Activated CD4-positive, alpha-beta T cell treated with anti-CD3 and anti-CD28 coated beads for 1 hour (primary cell): Measurements from ENCODE around the gene COLGALT1.
"Not testable (repeated sequence)": the region's sequence is repeated elsewhere in the genome, so short reads cannot be mapped to it uniquely, and the experiment has no call there.

Source experiments
- DNase-seq: peaks from one replicate; pipeline ENCODE4 v3.0.0-alpha.2; 2020

COLGALT1 gene

DNA sequence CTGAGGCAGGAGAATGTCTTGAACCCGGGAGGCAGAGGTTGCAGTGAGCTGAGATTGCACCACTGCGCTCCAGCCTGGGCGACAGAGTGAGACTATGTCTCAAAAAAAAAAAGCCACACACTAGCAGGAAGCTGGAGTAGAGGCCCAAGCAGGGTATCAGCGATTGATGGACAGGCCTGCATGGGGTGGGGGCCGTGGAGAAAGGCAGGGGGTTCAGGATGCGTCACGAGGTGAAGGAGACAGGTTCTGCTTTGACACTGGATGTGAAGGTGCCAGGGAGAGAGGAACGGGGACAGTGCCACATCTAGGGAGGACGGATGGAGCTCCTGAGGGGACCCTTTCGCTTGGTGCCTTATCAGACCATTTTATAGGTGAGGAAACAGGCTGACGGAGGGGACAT is 7.1 kb downstream of the COLGALT1 start:
- no peak for DNase-seq

DNA sequence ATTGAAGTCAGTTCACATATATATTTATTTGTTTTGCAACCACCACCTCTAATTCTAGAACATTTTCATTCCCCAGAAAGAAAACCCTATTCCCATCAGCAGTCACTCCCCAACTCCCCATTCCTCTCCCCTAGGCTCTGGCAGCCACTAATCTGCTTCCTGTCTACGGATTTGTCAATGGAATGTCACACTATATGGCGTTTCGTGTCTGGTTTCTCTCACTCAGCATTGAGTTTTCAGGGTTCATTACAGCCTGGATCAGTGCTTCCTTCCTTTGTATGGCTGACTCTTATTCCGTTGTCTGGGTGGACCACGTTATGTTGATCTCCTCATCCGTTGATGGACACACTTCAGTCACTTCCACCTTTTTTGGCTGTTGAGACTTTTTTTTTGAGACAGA is 9.3 kb downstream of the COLGALT1 start:
- DNase-seq = no peak

DNA sequence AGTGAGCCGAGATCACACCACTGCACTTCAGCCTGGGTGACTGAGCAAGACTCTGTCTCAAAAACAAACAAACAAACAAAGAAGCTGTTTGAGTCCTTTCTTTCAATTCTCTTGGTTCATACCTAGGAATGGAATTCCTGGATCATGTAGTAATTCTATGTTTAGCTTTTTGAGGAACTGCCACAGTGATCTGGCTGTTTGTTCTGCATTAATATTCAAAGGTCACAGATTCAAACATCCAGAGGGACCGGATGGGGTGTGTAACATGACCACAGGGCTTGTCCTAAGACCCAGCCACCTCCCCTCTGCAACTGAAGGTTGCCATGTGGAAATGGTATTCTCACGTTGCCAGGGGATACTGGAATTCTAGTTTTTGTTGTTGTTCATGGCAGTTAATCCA is 10.2 kb downstream of the COLGALT1 start:
- DNase-seq = no peak

DNA sequence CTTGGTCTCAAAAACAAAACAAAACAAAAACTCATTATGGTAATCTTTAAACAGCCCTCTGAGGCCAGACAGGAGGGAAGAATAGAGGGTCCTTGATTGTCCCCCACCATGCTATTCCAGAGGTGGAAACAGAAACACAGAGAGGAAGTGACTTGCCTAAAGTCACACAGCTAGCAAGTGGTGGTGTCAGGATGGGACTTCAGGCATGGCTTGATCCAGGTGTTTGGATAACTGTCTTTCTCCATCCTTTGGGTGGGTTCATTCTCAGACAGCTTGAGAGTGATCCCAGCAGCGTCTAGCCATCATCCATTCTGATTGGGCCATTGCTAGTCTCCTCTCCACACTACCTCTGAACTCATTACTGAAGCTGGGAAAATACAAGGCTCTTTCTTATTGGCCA is 12.5 kb downstream of the COLGALT1 start:
- DNase-seq = no peak

DNA sequence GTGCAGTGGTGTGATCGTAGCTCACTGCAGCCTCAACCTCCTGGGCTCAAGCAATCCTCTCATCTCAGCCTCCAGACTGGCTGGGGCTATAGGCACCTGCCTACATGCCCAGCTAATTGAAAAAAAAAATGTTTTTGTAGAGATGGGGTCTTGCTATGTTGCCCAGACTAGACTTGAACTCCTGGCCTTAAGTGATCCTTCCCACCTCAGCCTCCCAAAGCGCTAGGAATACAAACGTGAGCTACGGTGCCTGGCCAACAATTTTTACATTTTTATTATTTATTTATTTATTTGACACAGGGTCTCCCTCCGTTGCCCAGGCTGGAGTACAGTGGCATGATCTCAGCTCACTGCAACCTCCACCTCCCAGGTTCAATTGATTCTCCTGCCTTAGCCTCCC is 14.8 kb downstream of the COLGALT1 start:
- DNase-seq = not testable (repeated sequence)

DNA sequence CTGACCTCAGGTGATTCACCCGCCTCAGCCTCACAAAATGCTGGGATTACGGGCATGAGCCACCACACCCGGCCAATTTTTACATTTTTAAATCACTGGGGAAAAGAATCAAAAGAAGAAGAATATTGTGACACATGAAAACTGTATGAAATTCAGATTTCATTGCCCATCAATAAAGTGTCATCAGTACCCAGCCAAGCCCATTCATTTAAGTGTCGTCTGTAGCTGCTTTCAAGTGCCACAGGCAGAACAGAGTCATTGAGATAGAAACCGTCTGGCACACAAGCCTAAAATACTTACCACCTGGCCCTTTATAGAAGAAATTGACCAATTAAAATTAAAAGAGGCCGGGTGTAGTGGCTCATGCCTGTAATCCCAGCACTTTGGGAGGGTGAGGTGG is 15.3 kb downstream of the COLGALT1 start:
- no peak for DNase-seq

DNA sequence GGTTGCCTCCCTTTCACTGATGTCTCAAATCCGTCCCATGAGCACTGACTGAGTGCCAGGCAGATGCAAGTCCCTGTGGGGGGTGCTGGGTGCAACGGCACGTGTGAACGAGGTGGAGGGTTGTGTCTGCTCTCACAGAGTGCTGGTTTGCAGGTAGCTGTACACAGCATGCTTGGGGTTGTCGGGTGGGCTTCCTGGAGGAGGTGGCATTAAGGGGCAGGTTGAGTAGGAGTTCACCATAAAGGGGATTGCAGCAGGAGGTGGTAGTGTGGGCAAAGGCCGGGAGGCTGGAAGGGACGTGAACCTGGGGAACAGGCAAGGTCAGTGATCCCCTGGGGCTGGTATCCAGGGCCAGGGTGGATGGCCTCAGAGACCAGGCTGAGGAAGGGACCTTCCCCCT is 17.2 kb downstream of the COLGALT1 start:
- no peak for DNase-seq

DNA sequence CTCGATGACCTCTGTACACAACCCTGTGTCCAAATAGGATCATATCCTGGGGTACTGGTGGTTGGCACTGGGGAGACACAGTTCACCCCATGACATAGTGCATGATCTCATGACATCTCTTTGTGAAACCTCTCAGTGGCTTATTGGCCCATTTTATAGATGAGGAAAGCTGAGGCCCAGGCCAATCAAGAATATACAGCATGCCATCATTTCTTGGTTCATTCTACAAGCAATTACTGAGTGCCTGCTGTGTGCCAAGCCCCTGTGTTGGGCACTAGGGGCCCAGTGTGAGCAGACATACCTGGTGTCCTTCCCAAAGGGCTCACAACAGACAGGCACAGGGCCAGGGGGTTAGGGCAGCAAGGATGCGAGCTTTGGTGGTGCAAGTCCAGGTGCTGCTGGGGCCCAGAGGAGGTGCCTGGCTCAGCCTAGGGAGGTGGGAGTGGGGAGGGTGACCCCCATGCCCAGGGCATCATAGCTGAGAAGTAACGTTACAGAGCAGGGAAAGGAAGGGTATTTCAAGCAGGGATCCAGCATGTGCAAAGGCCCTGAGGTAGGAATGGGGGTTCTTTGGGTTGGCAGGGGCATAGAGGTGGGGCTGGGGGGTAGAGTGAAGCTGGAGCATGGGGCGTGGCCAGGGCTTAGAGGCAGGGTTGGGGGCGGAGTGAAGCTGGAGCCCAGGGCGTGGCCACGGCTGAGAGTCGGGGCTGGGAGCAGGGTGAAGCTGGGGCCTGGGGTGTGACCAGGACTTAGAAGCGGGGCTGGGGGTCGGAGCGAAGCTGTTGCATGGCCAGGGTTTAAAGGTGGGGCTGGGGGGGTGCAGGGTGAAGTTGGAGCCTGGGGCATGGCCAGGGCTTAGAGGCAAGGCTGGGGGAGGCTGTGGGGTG is 20.7 kb downstream of the COLGALT1 start:
- no peak for DNase-seq

DNA sequence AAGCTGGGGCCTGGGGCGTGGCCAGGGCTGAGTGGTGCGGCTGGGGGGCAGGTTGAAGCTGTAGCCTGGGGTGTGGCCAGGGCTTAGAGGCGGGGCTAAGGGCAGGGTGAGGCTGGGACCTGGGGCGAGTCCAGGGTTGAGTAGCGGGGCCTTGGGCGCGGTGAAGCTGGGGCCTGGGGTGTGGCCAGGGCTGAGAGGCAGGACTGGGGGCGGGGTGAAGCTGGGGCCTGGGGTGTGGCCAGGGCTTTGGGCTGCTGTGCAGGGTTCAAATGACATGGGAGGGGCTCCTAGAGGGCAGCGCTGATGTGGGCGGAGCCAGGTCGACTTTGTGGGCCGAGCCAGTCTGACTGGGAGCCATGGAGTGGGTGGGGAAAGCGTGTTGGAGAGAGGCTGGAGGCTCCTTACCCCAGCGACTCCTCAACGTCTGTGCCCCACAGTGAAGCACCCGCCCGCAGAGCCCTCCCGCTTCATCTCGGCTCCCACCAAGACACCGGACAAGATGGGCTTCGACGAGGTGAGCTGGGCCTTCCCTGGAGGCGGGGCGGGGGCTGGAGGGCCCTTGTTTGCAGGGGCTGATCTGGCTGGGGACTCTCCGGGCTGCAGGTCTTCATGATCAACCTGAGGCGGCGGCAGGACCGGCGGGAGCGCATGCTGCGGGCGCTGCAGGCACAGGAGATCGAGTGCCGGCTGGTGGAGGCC is 21.5 kb downstream of the COLGALT1 start:
- DNase-seq = no peak

DNA sequence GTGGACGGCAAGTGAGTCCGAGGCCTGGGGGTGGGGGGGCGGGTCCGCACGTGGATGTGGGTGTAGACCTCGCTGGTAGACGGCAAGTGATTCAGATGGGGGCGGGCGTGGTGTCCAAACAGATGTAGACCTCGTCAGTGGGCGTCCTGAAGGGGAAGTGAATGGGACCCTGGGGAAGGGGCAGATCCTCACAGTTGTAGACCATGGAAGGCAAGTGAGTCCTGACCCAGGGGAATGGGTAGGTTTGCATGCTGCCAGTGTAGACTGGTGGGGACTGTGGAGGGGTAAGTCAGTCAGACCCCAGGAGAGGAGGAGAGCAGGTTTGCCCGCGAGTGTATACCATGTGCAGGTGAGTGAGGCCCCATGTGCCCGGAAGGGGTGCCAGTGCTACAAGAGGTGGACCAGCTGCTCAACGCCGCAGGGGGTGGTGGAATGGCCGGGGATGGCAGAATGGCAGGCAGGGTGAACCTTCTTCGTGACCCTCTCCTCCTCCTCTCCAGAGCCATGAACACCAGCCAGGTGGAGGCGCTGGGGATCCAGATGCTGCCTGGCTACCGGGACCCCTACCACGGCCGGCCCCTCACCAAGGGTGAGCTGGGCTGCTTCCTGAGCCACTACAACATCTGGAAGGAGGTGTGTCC is 22.1 kb downstream of the COLGALT1 start:
- no peak for DNase-seq

DNA sequence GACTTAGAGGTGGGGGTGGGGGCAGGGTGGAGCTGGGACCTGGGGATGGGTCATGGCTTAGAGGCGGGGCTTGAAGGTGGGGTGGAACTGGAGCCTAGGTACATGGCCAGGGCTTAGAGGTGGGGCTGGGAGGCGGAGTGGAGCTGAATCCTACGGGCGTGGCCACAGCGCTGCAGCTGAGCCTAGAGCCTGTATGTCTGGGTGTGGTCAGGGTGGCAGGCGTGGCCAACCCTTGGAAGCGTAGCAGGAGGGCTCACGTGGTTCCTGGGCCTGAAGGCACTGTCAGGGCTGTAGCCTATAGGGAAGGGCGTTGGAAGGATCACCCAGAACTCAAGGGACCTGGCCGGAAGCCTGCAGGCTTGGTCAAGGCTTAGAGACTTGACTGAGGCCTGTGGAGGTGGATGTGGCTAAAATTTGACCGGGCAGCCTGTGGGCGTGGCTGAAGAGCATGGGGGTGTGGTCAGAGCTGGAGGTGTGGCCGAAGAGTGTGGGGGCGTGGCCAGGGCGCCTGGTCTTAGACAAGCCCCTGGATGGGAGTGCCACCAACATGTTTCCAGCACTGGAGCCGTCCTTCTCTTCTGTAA is 24.3 kb downstream of the COLGALT1 start:
- no peak for DNase-seq

DNA sequence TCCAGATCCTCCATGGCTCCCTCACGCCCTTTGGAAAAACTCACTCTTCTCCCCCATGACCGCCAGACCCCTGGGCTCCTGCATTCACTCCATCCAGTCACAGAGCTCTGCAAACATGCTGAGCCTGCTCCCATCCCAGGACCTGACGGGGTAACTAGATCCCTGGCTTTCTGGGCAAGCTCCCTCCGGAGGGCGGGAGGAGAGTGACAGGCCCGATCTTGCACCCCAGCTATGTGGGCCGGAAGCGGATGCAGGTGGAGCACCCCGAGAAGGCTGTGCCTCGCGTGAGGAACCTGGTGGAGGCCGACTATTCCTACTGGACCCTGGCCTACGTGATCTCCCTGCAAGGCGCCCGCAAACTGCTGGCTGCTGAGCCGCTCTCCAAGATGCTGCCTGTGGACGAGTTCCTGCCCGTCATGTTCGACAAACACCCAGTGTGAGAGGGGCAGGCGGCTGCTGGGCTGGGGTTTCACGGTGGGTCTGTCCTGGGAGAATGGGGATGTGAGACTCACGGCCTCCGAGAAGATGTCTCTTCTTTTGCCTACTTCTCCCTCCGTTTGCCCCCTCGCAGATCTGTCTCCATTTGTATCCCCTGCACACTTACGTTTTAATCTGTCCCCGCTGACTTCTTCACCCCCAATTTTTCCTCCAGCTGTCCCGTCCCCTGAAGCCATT is 25.2 kb downstream of the COLGALT1 start:
- no peak for DNase-seq

DNA sequence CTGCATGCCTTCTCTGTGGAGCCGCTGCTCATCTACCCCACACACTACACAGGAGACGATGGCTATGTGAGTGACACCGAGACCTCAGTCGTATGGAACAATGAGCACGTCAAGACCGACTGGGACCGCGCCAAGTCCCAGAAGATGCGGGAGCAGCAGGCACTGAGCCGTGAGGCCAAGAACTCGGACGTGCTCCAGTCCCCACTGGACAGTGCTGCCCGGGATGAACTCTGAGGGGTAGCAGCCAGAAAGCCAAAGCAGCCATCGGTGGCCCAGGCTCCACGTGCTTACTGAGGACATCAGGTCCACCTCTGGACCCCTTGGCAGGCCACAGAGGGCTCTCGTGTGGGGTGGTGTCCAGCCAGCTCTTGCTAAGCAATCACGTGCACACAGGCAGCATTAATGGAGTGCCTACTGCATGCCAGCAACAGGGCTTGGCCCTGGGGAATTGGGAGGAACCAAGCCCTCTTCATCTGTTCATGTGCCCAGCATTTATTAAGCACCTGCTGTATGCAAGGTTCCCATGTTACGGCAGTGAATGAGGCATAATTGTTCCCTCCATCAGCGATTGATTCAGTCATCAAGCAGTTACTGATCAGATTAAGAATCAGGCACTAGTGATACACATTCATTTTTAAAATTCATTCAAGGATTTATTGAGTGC is 25.9 kb downstream of the COLGALT1 start:
- DNase-seq = no peak

DNA sequence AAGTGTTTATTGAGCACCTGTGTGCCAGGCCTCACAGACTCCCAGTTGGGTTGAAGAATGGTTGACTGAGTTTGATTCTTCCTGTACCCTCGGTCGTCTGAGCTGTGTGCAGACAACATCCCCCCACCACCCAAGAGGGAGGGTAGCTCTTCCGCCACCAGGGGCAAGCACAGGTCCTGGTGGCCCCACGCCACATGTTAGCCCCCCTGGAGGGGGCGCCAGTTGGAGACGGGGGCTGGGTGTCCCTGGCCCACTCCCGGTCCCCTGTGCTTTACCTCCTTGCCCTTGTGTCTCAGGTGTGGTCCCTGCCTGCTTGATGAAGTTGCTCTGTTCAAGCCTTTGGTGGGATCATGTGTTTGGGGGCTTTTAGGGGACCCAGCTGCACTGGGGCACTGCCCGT is 27.2 kb downstream of the COLGALT1 start:
- DNase-seq = no peak

DNA sequence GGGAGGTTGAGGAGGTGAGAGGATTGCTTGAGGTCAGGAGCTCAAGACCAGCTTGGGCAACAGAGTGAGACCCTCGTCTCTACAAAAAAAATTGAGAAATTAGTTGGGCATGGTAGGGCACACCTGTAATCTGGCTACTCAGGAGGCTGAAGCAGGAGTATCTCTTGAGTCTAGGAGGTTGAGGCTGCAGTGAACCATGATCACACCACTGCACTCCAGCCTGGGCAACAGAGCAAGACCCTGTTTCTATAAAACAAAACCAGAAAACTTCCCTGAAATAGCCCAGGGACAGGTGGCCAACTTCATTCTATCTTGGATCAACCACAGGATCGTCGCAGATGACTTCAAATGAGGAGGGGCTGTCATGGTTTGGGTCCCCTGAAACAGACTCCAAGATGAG is 28.7 kb downstream of the COLGALT1 start:
- no peak for DNase-seq

DNA sequence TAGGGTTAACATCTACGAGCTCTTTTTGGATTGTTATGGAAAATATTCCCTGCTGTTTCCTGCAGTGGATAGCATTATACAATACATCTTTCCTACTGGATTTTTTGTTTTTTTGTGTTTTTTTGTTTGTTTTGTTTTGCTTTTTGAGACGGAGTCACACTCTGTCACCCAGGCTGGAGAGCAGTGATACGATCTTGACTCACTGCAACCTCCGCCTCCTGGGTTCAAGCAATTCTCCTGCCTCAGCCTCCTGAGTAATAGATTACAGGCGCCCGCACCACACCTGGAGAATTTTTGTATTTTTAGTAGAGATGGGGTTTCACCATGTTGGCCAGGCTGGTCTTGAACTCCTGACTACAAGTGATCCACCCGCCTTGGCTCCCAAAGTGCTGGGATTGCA is 29.9 kb downstream of the COLGALT1 start:
- not testable (repeated sequence) for DNase-seq

DNA sequence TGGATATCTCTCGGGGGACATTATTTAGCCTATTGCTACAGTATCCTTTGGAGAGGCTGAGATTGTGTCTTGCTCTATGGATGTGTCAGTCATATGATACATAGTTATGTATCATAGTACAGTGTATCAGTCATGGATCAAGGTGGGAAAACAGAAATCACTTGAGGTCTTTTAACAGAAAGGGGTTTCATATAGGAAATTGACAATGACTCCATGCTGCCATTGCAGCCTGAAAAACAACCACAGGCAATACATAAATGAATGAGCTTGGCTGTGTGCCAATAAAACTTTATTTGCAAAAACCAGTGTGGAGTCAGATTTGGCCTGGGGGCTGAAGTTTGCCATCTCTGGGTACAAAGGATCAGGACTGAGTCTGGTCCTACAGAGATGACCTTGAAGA is 35.4 kb downstream of the COLGALT1 start:
- no peak for DNase-seq

DNA sequence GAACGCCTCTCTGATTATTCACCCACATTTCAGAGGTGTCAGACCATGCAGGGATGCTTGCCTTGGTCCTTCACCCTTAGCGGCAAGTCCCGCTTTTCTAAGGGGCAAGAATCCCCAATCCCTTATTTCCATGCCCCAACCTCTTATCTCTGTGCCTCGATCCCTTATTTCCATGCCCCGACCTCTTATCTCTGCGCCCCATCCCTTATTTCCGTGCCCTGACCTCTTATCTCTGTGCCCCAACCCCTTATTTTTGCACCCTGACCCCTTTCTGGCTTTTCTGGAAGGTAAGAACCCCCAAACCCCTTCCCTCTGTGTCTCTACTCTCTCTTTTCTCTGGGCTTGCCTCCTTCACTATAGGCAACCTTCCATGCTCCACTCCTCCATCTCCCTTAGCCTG is 38.8 kb downstream of the COLGALT1 start:
- not testable (repeated sequence) for DNase-seq

DNA sequence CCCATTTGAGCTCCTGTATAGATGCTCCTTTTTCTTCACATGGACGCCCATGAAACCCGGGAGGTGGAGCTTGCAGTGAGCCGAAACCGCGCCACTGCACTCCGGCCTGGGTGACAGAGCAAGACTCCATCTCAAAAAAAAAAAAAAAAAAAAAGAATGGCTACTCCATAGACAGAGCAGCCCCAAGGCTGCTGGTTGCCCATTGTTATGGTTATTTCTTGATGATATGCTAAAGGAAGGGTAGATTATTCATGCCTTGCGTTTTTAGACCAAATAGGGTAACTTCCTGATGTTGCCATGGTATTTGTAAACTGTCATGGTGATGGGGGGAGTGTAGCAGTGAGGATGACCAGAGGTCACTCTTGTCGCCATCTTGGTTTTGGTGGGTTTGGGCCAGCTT is 42.6 kb downstream of the COLGALT1 start:
- DNase-seq = not testable (repeated sequence)

DNA sequence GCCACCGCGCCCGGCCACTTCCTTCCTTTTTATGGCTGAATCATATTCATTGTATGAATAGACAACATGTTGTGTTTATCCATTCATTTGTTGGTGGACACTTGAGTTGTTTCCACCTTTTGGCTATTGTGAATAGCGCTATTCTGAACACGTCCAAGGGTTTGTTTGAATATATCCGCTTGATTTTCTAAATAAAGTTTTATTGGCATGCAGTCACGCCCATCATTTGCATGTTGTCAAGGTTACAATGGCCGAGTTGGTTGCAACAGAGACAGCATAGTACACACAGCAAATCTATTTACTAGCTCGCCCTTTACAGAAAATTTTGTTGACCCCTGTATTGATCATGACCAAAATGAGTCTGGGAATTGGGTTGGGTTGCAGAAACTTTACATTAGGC is 43.5 kb downstream of the COLGALT1 start:
- no peak for DNase-seq

DNA sequence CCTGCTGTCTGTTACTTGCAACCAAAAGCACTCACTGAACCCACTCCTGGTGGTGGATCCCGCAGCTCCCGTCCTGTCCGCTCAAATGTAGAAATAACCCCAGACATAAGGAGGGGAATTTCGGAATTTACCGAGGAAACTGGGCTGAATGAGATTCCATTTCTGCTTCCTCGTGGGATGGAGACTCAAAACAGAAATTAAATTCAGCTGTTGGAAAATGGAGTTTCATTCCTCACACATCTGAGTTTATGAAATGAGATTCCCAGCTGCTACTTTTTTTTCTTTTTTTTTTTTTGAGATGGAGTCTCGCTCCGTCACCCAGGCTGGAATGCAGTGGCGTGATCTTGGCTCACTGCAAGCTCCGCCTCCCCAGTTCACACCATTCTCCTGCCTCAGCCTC is 44.3 kb downstream of the COLGALT1 start:
- no peak for DNase-seq

DNA sequence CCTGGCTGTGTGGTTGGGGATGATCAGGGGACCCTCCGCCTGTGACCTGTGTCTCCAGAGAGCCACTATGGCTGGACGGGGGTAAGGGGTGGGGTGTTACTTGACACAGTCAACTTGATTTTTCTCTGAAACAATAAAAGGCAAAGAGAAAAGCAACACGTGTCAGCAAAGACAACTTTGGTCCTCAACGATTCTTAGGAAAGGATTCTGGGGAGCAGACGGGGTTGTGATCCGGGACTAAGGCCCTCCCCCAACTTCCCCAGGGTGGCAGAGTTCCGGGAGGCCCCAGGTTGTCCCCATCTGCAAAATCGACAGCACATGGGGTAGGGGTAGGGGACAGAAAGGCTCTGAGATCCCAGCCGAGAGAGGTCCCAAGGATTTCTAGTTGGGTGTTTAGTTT is 46.2 kb downstream of the COLGALT1 start:
- no peak for DNase-seq
